Caco-2 (cell line): Measurements from ENCODE around the gene PSMD1. TPM values are rescaled to one million over a fixed set of nuclear protein-coding genes. Genes with fewer than 3 reads are reported as not detected.

Source experiments
- BruUV-seq: library from RNA; stranded (reverse); fragments of 400-500 nt; replicated peaks from 2 replicates; lab custom pipeline; 2021; lab: Mats Ljungman, UMichigan
- CTCF ChIA-PET: fragments of 300-600 bp; sonication (Branson Sonifier 250); formaldehyde crosslinking; loops from one replicate; lab custom pipeline; 2022; ENCODE audit warnings: antibody characterized with exemption; lab: Charles Lee
- POLR2A ChIA-PET: fragments of 300-600 bp; sonication (Branson Sonifier 250); formaldehyde crosslinking; loops from one replicate; lab custom pipeline; 2022; ENCODE audit warnings: antibody characterized with exemption; lab: Charles Lee
- DNase-seq, 2 experiments: peaks; one replicate each; pipeline versions ENCODE4 v3.0.0 to v3.0.0-alpha.2; 2020 to 2022
- H3K27me3 ChIP-seq: replicated peaks from 2 replicates; pipeline ENCODE4 v1.6.0; 2011; ENCODE audit warnings: low read length; ENCODE audit not compliant: control insufficient read depth, insufficient read depth
- H3K36me3 ChIP-seq: 2 replicates; pipeline ENCODE4 v1.5.1; 2011; ENCODE audit warnings: low read length; ENCODE audit not compliant: control insufficient read depth, insufficient read depth
- H3K4me1 ChIP-seq: fragments of 250-450 bp; sonication (Bioruptor Pico); 2 replicates; pipeline ENCODE4 v1.5.1; 2020; ENCODE audit warnings: mild to moderate bottlenecking
- H3K4me3 ChIP-seq: 2 replicates; pipeline ENCODE4 v1.5.1; 2011; ENCODE audit warnings: low read depth, mild to moderate bottlenecking, control low read depth, low read length
- H3K9me3 ChIP-seq: fragments of 250-450 bp; sonication (Bioruptor Pico); 2 replicates; pipeline ENCODE4 v1.5.1; 2020; ENCODE audit warnings: mild to moderate bottlenecking, moderate library complexity
- H3K27ac Mint-ChIP-seq: one replicate; pipeline ENCODE4 v1.8.0; 2022; ENCODE audit warnings: mixed read lengths; ENCODE audit not compliant: unreplicated experiment
- H3K27me3 Mint-ChIP-seq: one replicate; pipeline ENCODE4 v1.8.0; 2022; ENCODE audit warnings: mixed read lengths; ENCODE audit not compliant: insufficient read depth, unreplicated experiment
- H3K36me3 Mint-ChIP-seq: one replicate; pipeline ENCODE4 v1.8.0; 2022; ENCODE audit warnings: mild to moderate bottlenecking, mixed read lengths; ENCODE audit not compliant: insufficient read depth, unreplicated experiment
- H3K4me1 Mint-ChIP-seq: one replicate; pipeline ENCODE4 v1.8.0; 2022; ENCODE audit warnings: low read depth, mixed read lengths; ENCODE audit not compliant: unreplicated experiment
- H3K4me3 Mint-ChIP-seq: one replicate; pipeline ENCODE4 v1.8.0; 2022; ENCODE audit warnings: mild to moderate bottlenecking, moderate library complexity, mixed read lengths; ENCODE audit not compliant: unreplicated experiment
- H3K9me3 Mint-ChIP-seq: one replicate; pipeline ENCODE4 v1.8.0; 2022; ENCODE audit warnings: mixed read lengths; ENCODE audit not compliant: unreplicated experiment
- CTCF ChIP-seq, 2 experiments: fragments of 200-600 bp in 1 of 2; IDR thresholded peaks; 1 replicate in 1 of 2; 2 replicates in 1 of 2; pipeline versions ENCODE4 v1.5.1 to v1.8.0; 2011 to 2022; ENCODE audit warnings: antibody characterized with exemption in 1 of 2, control low read depth in 1 of 2, inconsistent platforms in 1 of 2, low read depth in 1 of 2, low read length in 1 of 2, mild to moderate bottlenecking in 1 of 2, moderate library complexity in 1 of 2; ENCODE audit not compliant: insufficient read depth in 1 of 2, severe bottlenecking in 1 of 2, unreplicated experiment in 1 of 2
- intact Hi-C: fragments of 100-400 bp; cut with micrococcal nuclease; formaldehyde crosslinking; loops from one replicate; pipeline ENCODE4 v1.10.0; 2022; ENCODE audit not compliant: unreplicated experiment
- total RNA-seq: library from RNA; stranded (reverse); gene quantifications from 2 replicates; pipeline ENCODE4 v1.2.3, GENCODE V29; 2022

PSMD1 gene
- total RNA-seq, 1 experiment from 2014 or later: 126 TPM

GRCh38 chr2:231221761-231222160 is 165.1 kb downstream of the PSMD1 start:
- DNase-seq: no peak
- intact Hi-C loops: no loop called here
- Mint-ChIP-seq H3K27ac (no peak overlapping the region), H3K36me3 (peaks cover 6% of the 10 kb centered on the region), H3K27me3 (no peaks in the 10 kb centered on the region), H3K4me1 (peaks cover 6% of the 10 kb centered on the region), H3K4me3 (no peak overlapping the region), H3K9me3 (no peaks in the 10 kb centered on the region)
- TF ChIP-seq CTCF (IDR thresholded peaks at IDR 0.05; ENCODE audit: insufficient read depth in 1 of 2, low read depth in 1 of 2, low read length in 1 of 2, severe bottlenecking in 1 of 2, unreplicated experiment in 1 of 2): no peak
- no TSS peak for BruUV-seq
- ChIA-PET POLR2A (no interaction called here), CTCF (no interaction called here)
- Histone ChIP-seq H3K4me3 (no peak overlapping the region), H3K27me3 (no peaks in the 10 kb centered on the region), H3K36me3 (no peaks in the 10 kb centered on the region), H3K9me3 (no peaks in the 10 kb centered on the region), H3K4me1 (no peaks in the 10 kb centered on the region)

Other genes with a start within 250 kb of the PSMD1 start
- gene ITM2C, start 191.9 kb upstream of the PSMD1 start, total RNA-seq: 135 and 136 TPM in 2 replicates
- not detected in 2 replicates for gene GPR55, start 131.6 kb upstream of the PSMD1 start, total RNA-seq
- not detected in 2 replicates for gene SPATA3, start 60.7 kb upstream of the PSMD1 start, total RNA-seq
- 90.5 and 105 TPM in 2 replicates for gene C2orf72, start 19.3 kb upstream of the PSMD1 start, total RNA-seq
- gene HTR2B, start 68.2 kb downstream of the PSMD1 start, total RNA-seq: not detected in 2 replicates
- 3.3 and 5.2 TPM in 2 replicates for gene ARMC9, start 141.8 kb downstream of the PSMD1 start, total RNA-seq